PC-9 (cell line): Measurements from ENCODE around the gene CENPX. TPM values are rescaled to one million over a fixed set of nuclear protein-coding genes. Genes with fewer than 3 reads are reported as not detected.

Experiments used
- BruUV-seq: library from RNA; stranded (reverse); fragments of 400-500 nt; replicated peaks from 2 replicates; lab custom pipeline; 2021; lab: Mats Ljungman, UMichigan
- CTCF ChIA-PET: fragments of 300-600 bp; sonication (Branson Sonifier 250); formaldehyde crosslinking; loops from one replicate; lab custom pipeline; 2022; ENCODE audit warnings: antibody characterized with exemption; lab: Charles Lee
- POLR2A ChIA-PET: fragments of 300-600 bp; sonication (Branson Sonifier 250); formaldehyde crosslinking; loops from one replicate; lab custom pipeline; 2022; ENCODE audit warnings: antibody characterized with exemption; ENCODE audit not compliant: unreplicated experiment; lab: Charles Lee
- DNase-seq, 2 experiments: peaks; one replicate each; pipeline versions ENCODE4 v3.0.0 to v3.0.0-alpha.2; 2015 to 2022; ENCODE audit warnings: mixed read lengths in 1 of 2
- H2AFZ ChIP-seq: fragments of 200-600 bp; sonication (generic); 2 replicates; pipeline ENCODE4 v1.8.1; 2017; ENCODE audit warnings: antibody characterized with exemption
- H3F3A ChIP-seq: fragments of 200-600 bp; sonication (generic); 2 replicates; pipeline ENCODE4 v1.8.1; 2017; ENCODE audit warnings: antibody characterized with exemption, mild to moderate bottlenecking, low read depth; ENCODE audit not compliant: insufficient read depth
- H3K27ac ChIP-seq: fragments of 200-600 bp; sonication (generic); 2 replicates; pipeline ENCODE4 v1.6.1; 2016; ENCODE audit warnings: mixed run types
- H3K27me3 ChIP-seq: fragments of 200-600 bp; sonication (generic); 2 replicates; pipeline ENCODE4 v1.6.1; 2016; ENCODE audit warnings: low read depth, mixed run types; ENCODE audit not compliant: insufficient read depth
- H3K36me3 ChIP-seq: fragments of 200-600 bp; sonication (generic); 2 replicates; pipeline ENCODE4 v1.6.1; 2016; ENCODE audit warnings: low read depth, mixed run types
- H3K4me1 ChIP-seq: fragments of 200-600 bp; sonication (generic); replicated peaks from 2 replicates; pipeline ENCODE4 v1.6.1; 2016; ENCODE audit warnings: mixed run types; ENCODE audit not compliant: insufficient read depth
- H3K4me2 ChIP-seq: fragments of 200-600 bp; sonication (generic); 2 replicates; pipeline ENCODE4 v1.6.1; 2017; ENCODE audit warnings: mixed run types
- H3K4me3 ChIP-seq: fragments of 200-600 bp; sonication (generic); 2 replicates; pipeline ENCODE4 v1.6.1; 2016; ENCODE audit warnings: mixed run types
- H3K79me2 ChIP-seq: fragments of 200-600 bp; sonication (generic); 2 replicates; pipeline ENCODE4 v1.6.1; 2017; ENCODE audit warnings: low read depth, mixed run types
- H3K9me2 ChIP-seq: fragments of 200-600 bp; sonication (generic); 2 replicates; pipeline ENCODE4 v1.8.1; 2017; ENCODE audit warnings: mild to moderate bottlenecking; ENCODE audit not compliant: insufficient read depth
- H3K9me3 ChIP-seq: fragments of 200-600 bp; sonication (generic); 2 replicates; pipeline ENCODE4 v1.8.1; 2016; ENCODE audit warnings: low read depth; ENCODE audit not compliant: insufficient read depth
- H4K20me1 ChIP-seq: fragments of 200-600 bp; sonication (generic); 2 replicates; pipeline ENCODE4 v1.8.1; 2017; ENCODE audit not compliant: insufficient read depth
- CTCF ChIP-seq: fragments of 200-600 bp; sonication (generic); conservative IDR thresholded peaks from 2 replicates; pipeline ENCODE4 v1.6.1; 2017; ENCODE audit warnings: mixed run types, antibody characterized with exemption, mild to moderate bottlenecking, moderate library complexity
- EZH2 ChIP-seq: fragments of 200-600 bp; sonication (generic); IDR thresholded peaks from 2 replicates; pipeline ENCODE4 v1.8.0; 2017; ENCODE audit warnings: antibody characterized with exemption, low read depth
- intact Hi-C: fragments of 100-400 bp; cut with micrococcal nuclease; formaldehyde crosslinking; loops from one replicate; pipeline ENCODE4 v1.10.0; 2022; ENCODE audit not compliant: unreplicated experiment
- total RNA-seq: library from RNA; stranded (reverse); gene quantifications from 2 replicates; pipeline ENCODE4 v1.2.3, GENCODE V29; 2021

CENPX gene
- total RNA-seq, 1 experiment from 2014 or later = 132 TPM

- Histone ChIP-seq H3K36me3 (no peaks in the 10 kb centered on the region), H3F3A (no peaks in the 10 kb centered on the region), H3K9me2 (no peaks in the 10 kb centered on the region), H3K27ac (no peak overlapping the region), H3K4me3 (no peak overlapping the region), H3K79me2 (no peaks in the 10 kb centered on the region), H3K4me1 (peaks cover under 1% of the 10 kb centered on the region; the same call in 1 of the 2 replicates), H3K4me2 (no peak overlapping the region), H3K9me3 (no peaks in the 10 kb centered on the region), H2AFZ (no peak overlapping the region), H4K20me1 (no peaks in the 10 kb centered on the region), H3K27me3 (no peaks in the 10 kb centered on the region)
- POLR2A ChIA-PET = interaction anchor here (0.6 kb wide), 1 partner anchor 11 kb away, joined by 13 read pairs; no protein-coding TSS in a partner anchor
- no peak for TF ChIP-seq EZH2
- TF ChIP-seq CTCF = no peak
- intact Hi-C loops = no loop called here
- CTCF ChIA-PET = interaction anchor here (0.6 kb wide), 1 partner anchor 54 kb away, joined by 5 read pairs; no protein-coding TSS in a partner anchor
- BruUV-seq = no TSS peak
- DNase-seq = no peak
These were observed 13.3 kb downstream of the CENPX start for GRCh38 chr17:82009413-82009812.

- Histone ChIP-seq H3K4me1 (peaks cover 5% of the 10 kb centered on the region), H3K4me2 (no peak overlapping the region), H2AFZ (no peak overlapping the region), H3K9me3 (no peaks in the 10 kb centered on the region), H3K4me3 (no peak overlapping the region), H3K36me3 (no peaks in the 10 kb centered on the region), H3K27me3 (no peaks in the 10 kb centered on the region), H3K27ac (no peak overlapping the region), H3K9me2 (no peaks in the 10 kb centered on the region), H4K20me1 (no peaks in the 10 kb centered on the region), H3K79me2 (no peaks in the 10 kb centered on the region), H3F3A (no peaks in the 10 kb centered on the region)
- no TSS peak for BruUV-seq
- ChIA-PET CTCF (interaction anchor here (0.6 kb wide), 1 partner anchor 54 kb away, joined by 5 read pairs; no protein-coding TSS in a partner anchor), POLR2A (interaction anchor here (0.6 kb wide), 1 partner anchor 11 kb away, joined by 13 read pairs; no protein-coding TSS in a partner anchor)
- TF ChIP-seq CTCF (no peak), EZH2 (no peak)
- intact Hi-C loops = no loop called here
- no peak for DNase-seq
These were observed 13.7 kb downstream of the CENPX start for GRCh38 chr17:82008941-82009405.

- peaks cover 9% of the 10 kb centered on the region for H3K4me1 ChIP-seq
- H2AFZ ChIP-seq = no peak overlapping the region
- H4K20me1 ChIP-seq = no peaks in the 10 kb centered on the region
- TF ChIP-seq CTCF = no peak
- no peak for TF ChIP-seq EZH2
- BruUV-seq = no TSS peak
- H3K27ac ChIP-seq = no peak overlapping the region
- no peak for DNase-seq
- H3K4me3 ChIP-seq = no peak overlapping the region
- H3K9me3 ChIP-seq = no peaks in the 10 kb centered on the region
- no peaks in the 10 kb centered on the region for H3K79me2 ChIP-seq
- H3K9me2 ChIP-seq = no peaks in the 10 kb centered on the region
- CTCF ChIA-PET = no interaction called here
- H3K36me3 ChIP-seq = no peaks in the 10 kb centered on the region
- H3K4me2 ChIP-seq = no peak overlapping the region
- POLR2A ChIA-PET = no interaction called here
- H3F3A ChIP-seq = peaks cover 2% of the 10 kb centered on the region; the same call in 1 of the 2 replicates
- intact Hi-C loops = no loop called here
- H3K27me3 ChIP-seq = no peaks in the 10 kb centered on the region
These were observed 14.3 kb downstream of the CENPX start for GRCh38 chr17:82008258-82008940.
